ENCODE data around the gene GABRP.

The GABRP gene

DNA sequence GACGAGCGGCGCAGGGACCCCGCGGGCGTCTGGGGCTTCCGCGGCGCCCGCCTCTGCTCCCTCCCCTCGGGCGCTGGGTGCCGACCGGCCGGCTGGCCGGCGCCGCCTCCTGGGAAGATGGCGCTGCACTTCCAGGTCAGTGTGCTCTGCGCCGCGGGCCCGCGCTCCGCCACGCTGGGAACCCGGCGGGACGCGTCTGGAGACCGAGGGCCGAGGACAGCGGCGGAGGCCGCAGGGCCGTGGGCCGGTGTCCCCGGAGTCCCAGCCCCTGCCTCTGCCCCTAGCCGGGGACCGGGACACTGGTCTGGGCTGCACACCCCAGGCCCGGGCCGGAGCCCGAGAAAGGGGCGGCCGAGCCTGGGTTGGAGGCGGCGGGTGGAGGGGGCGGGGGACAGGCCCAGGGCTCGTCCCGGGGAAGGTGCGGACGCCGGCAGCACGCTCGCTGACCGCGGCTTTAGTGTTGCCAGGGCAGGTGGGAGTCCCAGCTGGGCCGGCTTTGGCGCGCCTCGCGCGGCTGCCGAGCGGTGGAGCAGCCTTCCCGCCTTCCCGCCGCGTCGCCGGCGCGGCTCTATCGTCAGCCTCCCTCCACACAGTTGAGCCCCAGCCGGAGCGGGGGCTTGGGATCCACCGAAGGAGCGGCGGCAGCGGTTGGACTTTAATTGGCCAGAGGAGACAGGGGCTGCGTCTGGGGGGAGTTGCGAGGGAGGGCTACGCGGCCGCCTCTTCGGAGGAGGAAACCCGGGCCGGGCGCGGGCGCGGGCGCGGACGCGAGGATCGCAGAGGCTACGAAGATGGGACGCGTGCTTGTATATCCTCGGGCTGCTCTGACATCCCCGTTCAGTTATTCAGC lies 78.6 kb downstream of the GABRP start, which contains the start of gene RANBP17:
Gene RANBP17, plus strand, starts transcription at position 102 of the 850 bp plus-strand sequence.
- DNase-seq: no peak

DNA sequence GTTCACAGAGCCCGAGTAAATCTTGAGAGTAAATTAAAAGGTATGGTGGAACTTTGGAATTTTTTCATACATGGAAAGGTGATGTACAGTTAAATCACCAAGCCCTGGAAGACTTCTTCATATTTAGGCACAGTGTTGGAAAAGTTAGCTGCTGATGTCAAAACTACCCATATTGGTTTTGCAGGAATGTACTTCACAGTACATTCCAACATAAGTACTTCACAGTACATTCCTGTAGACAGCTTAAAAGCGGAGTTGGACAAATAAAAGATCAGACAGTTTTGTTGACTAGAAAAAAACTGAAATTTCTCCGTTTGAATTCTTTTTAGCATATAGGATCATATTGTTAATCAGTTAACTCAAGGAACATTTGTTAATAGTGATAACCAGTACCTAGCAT lies 80.1 kb downstream of the GABRP start:
- DNase-seq: no peak
